ENCODE measurements around the gene NUDT9.
"Not testable (repeated sequence)": the region's sequence is repeated elsewhere in the genome, so short reads cannot be mapped to it uniquely, and the experiment has no call there.

The NUDT9 gene

DNA sequence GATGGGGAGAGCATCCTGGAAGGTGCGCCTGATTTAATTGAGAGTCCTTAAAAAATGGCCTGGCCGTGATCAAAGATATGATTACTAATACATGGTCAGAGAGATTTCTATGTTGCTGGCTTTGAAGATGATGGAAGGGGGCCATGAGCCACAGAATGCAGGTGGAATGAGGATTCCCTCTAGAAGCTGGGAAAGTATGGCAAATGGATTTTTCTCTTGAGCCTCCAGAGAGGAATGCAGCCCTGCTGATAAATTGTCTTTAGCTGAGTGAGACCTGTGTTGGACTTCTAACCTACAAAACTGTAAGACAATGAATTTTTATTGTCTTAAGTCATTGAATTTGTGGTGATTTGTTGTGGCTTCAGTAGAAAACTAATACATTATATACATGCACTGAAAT, 7.7 kb downstream of the NUDT9 start:
- Histone ChIP-seq H3K9me3 (ENCODE audit: control insufficient read depth, insufficient read depth, low read length) (no peaks in the 10 kb centered on the region), H3K27me3 (ENCODE audit: control insufficient read depth, insufficient read depth, low read length) (no peaks in the 10 kb centered on the region), H3K36me3 (ENCODE audit: control insufficient read depth, insufficient read depth, low read length) (no peaks in the 10 kb centered on the region), H3K4me1 (ENCODE audit: control insufficient read depth, insufficient read depth, low read length) (no peaks in the 10 kb centered on the region), H3K4me3 (ENCODE audit: low read depth, low read length) (no peak overlapping the region), H3K9ac (ENCODE audit: low read depth, low read length) (no peak overlapping the region)

DNA sequence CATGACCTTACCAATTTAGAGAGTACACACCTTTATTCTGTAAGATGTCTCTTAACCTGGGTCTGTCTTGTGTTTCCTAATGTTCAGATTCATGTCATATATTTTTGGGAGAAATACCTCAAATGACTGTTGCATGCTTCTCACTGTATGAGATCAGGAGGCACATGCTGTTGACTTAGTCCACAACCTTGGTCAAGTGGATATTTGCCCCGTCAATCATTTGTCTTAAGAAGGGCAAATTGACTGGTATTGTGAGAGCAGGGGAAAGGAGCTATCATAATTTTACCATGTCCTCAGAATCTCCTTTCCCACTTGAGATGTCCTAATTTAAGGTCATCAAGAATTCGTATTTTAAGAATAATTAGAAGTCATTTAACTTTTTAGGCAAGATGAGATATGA, 11.0 kb downstream of the NUDT9 start:
- H3K4me3 ChIP-seq (ENCODE audit: low read depth, low read length): no peak overlapping the region
- H3K4me1 ChIP-seq (ENCODE audit: control insufficient read depth, insufficient read depth, low read length): no peaks in the 10 kb centered on the region
- no peaks in the 10 kb centered on the region for H3K36me3 ChIP-seq (ENCODE audit: control insufficient read depth, insufficient read depth, low read length)
- no peaks in the 10 kb centered on the region for H3K9me3 ChIP-seq (ENCODE audit: control insufficient read depth, insufficient read depth, low read length)
- H3K27me3 ChIP-seq (ENCODE audit: control insufficient read depth, insufficient read depth, low read length): no peaks in the 10 kb centered on the region
- no peak overlapping the region for H3K9ac ChIP-seq (ENCODE audit: low read depth, low read length)

GRCh38 chr4:87442889-87443288, 20.5 kb downstream of the NUDT9 start:
- Histone ChIP-seq H3K4me1 (ENCODE audit: control insufficient read depth, insufficient read depth, low read length) (no peaks in the 10 kb centered on the region), H3K9me3 (ENCODE audit: control insufficient read depth, insufficient read depth, low read length) (no peaks in the 10 kb centered on the region), H3K9ac (ENCODE audit: low read depth, low read length) (no peak overlapping the region), H3K36me3 (ENCODE audit: control insufficient read depth, insufficient read depth, low read length) (peaks cover 9% of the 10 kb centered on the region), H3K4me3 (ENCODE audit: low read depth, low read length) (no peak overlapping the region), H3K27me3 (ENCODE audit: control insufficient read depth, insufficient read depth, low read length) (no peaks in the 10 kb centered on the region)

DNA sequence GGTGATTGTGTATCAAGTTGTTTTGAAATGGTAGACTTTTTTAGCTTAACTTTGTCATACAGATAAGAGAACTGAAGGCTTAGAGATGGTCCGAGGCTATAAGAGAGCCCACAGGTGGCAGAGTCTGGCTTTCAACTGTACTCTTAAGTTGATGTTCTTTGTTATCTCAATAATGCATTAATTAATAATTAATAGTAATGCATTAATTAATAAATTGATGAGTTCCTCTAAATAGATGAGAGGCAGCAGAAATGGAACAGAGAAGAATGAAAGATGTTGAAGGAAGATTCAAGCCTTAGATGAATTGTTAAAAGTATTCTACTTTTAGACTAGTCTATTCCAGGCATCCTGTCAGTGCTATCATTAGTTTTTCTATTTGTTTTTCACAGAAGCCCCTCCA, 22.4 kb downstream of the NUDT9 start:
- Histone ChIP-seq H3K4me3 (ENCODE audit: low read depth, low read length) (no peak overlapping the region), H3K27me3 (ENCODE audit: control insufficient read depth, insufficient read depth, low read length) (no peaks in the 10 kb centered on the region), H3K9ac (ENCODE audit: low read depth, low read length) (no peak overlapping the region), H3K4me1 (ENCODE audit: control insufficient read depth, insufficient read depth, low read length) (no peaks in the 10 kb centered on the region), H3K36me3 (ENCODE audit: control insufficient read depth, insufficient read depth, low read length) (peaks cover 6% of the 10 kb centered on the region), H3K9me3 (ENCODE audit: control insufficient read depth, insufficient read depth, low read length) (no peaks in the 10 kb centered on the region)

DNA sequence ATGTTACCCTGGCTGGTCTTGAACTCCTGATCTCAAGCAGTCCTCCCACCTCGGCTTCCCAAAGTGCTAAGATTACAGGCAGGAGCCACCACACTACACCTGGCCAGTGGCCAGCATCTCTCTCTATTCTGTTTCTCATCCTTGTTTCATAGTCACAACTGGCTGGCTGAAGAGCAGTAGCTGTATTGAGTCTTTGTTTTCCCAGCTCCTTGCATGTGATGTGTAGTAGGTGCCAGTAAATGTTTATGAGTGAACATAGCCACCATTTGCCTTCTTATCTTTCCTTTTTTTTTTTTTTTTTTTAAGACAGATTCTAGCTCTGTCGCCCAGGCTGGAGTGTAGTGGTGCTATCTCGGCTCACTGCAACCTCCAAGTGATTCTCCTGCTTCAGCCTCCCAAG, 23.6 kb downstream of the NUDT9 start:
- peaks cover 7% of the 10 kb centered on the region for H3K36me3 ChIP-seq (ENCODE audit: control insufficient read depth, insufficient read depth, low read length)
- H3K27me3 ChIP-seq (ENCODE audit: control insufficient read depth, insufficient read depth, low read length): no peaks in the 10 kb centered on the region
- H3K4me3 ChIP-seq (ENCODE audit: low read depth, low read length): no peak overlapping the region
- H3K9me3 ChIP-seq (ENCODE audit: control insufficient read depth, insufficient read depth, low read length): no peaks in the 10 kb centered on the region
- H3K4me1 ChIP-seq (ENCODE audit: control insufficient read depth, insufficient read depth, low read length): no peaks in the 10 kb centered on the region
- no peak overlapping the region for H3K9ac ChIP-seq (ENCODE audit: low read depth, low read length)

GRCh38 chr4:87446375-87446774, 24.0 kb downstream of the NUDT9 start:
- H3K9ac ChIP-seq (ENCODE audit: low read depth, low read length); H3K9me3 ChIP-seq (ENCODE audit: control insufficient read depth, insufficient read depth, low read length); H3K27me3 ChIP-seq (ENCODE audit: control insufficient read depth, insufficient read depth, low read length); H3K4me1 ChIP-seq (ENCODE audit: control insufficient read depth, insufficient read depth, low read length); H3K4me3 ChIP-seq (ENCODE audit: low read depth, low read length): not testable (repeated sequence)
- peaks cover 11% of the 10 kb centered on the region for H3K36me3 ChIP-seq (ENCODE audit: control insufficient read depth, insufficient read depth, low read length)

GRCh38 chr4:87451537-87451936, 29.2 kb downstream of the NUDT9 start:
- H3K9me3 ChIP-seq (ENCODE audit: control insufficient read depth, insufficient read depth, low read length): no peaks in the 10 kb centered on the region
- no peak overlapping the region for H3K4me3 ChIP-seq (ENCODE audit: low read depth, low read length)
- H3K27me3 ChIP-seq (ENCODE audit: control insufficient read depth, insufficient read depth, low read length): no peaks in the 10 kb centered on the region
- peaks cover 14% of the 10 kb centered on the region for H3K36me3 ChIP-seq (ENCODE audit: control insufficient read depth, insufficient read depth, low read length)
- peaks cover 4% of the 10 kb centered on the region for H3K4me1 ChIP-seq (ENCODE audit: control insufficient read depth, insufficient read depth, low read length)
- H3K9ac ChIP-seq (ENCODE audit: low read depth, low read length): no peak overlapping the region

DNA sequence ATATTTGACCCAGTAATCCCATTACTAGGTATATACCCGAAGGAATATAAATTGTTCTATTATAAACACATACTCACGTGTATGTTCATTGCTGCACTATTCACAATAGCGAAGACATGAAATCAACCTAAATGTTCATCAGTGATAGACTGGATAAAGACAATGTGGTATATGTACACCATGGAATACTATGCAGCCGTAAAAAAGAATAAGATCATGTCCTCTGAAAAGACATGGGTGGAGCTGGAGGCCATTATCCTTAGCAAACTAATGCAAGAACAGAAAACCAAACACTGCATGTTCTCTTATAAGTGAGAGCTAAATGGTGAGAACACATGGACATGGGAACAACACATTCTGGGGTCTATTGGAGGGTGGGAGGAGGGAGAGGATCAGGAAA, 36.5 kb downstream of the NUDT9 start:
- Histone ChIP-seq H3K27me3 (ENCODE audit: control insufficient read depth, insufficient read depth, low read length) (no peaks in the 10 kb centered on the region), H3K4me1 (ENCODE audit: control insufficient read depth, insufficient read depth, low read length) (peaks cover 9% of the 10 kb centered on the region)

GRCh38 chr4:87461281-87461700, 38.9 kb downstream of the NUDT9 start:
- Histone ChIP-seq H3K9ac (ENCODE audit: low read depth, low read length) (no peak overlapping the region), H3K27me3 (ENCODE audit: control insufficient read depth, insufficient read depth, low read length) (no peaks in the 10 kb centered on the region), H3K4me1 (ENCODE audit: control insufficient read depth, insufficient read depth, low read length) (peaks cover 6% of the 10 kb centered on the region), H3K9me3 (ENCODE audit: control insufficient read depth, insufficient read depth, low read length) (no peaks in the 10 kb centered on the region), H3K4me3 (ENCODE audit: low read depth, low read length) (no peak overlapping the region), H3K36me3 (ENCODE audit: control insufficient read depth, insufficient read depth, low read length) (peaks cover 4% of the 10 kb centered on the region)

More for the DNA sequence above, 36.5 kb downstream of the NUDT9 start:
- Histone ChIP-seq H3K9ac (ENCODE audit: low read depth, low read length) (no peak overlapping the region), H3K4me3 (ENCODE audit: low read depth, low read length) (no peak overlapping the region), H3K9me3 (ENCODE audit: control insufficient read depth, insufficient read depth, low read length) (no peaks in the 10 kb centered on the region), H3K36me3 (ENCODE audit: control insufficient read depth, insufficient read depth, low read length) (peaks cover 7% of the 10 kb centered on the region)

DNA sequence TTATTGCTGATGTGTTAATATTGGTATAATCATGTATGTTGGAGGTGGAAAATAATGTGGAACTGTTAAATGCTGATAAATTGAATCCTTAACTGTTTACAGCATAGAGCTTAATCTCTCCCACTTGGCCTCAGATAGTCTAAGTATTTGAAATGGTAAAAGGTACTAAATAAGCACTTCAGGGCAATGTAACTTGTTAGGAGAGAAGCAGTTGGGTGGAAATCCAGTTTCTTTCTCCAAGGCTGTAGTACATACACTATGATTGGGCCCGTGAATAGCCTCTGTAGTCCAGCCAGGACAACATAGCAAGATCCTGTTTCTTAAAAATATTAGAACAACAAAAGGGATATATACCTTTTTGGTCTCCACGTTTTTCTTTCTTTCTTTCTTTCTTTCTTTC, 39.7 kb downstream of the NUDT9 start:
- Histone ChIP-seq H3K4me3 (ENCODE audit: low read depth, low read length) (no peak overlapping the region), H3K36me3 (ENCODE audit: control insufficient read depth, insufficient read depth, low read length) (peaks cover 4% of the 10 kb centered on the region), H3K4me1 (ENCODE audit: control insufficient read depth, insufficient read depth, low read length) (peaks cover 5% of the 10 kb centered on the region), H3K27me3 (ENCODE audit: control insufficient read depth, insufficient read depth, low read length) (no peaks in the 10 kb centered on the region), H3K9ac (ENCODE audit: low read depth, low read length) (no peak overlapping the region), H3K9me3 (ENCODE audit: control insufficient read depth, insufficient read depth, low read length) (no peaks in the 10 kb centered on the region)

DNA sequence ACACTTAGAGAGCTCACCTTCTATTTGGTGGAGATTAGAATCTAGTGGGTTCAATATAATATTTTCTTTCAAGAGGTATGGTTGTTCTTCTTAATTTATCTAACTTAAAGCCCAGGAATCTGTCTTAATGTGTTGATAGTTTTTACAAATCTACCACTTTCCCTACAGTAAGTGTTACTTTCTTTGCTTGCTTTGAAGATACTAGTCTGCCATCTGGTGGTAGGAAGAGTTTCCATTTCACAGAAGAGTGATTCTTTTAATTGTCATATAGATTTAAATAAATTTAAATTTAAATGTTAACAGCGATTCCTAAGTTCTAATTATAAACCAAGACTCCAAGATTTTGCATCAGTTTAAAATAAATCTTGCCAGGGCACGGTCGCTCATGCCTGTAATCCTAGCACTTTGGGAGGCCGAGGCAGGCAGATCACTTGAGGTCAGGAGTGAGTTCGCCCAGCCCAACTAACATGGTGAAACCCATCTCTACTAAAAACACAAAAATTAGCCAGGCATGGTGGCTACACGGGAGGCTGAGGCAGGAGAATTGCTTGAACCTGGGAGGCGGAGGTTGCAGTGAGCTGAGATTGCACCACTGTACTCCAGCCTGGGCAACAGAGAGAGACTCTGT, 43.5 kb downstream of the NUDT9 start:
- no peaks in the 10 kb centered on the region for H3K27me3 ChIP-seq (ENCODE audit: control insufficient read depth, insufficient read depth, low read length)
- no peak overlapping the region for H3K4me3 ChIP-seq (ENCODE audit: low read depth, low read length)
- H3K36me3 ChIP-seq (ENCODE audit: control insufficient read depth, insufficient read depth, low read length): no peaks in the 10 kb centered on the region
- no peak overlapping the region for H3K9ac ChIP-seq (ENCODE audit: low read depth, low read length)
- peaks cover 5% of the 10 kb centered on the region for H3K4me1 ChIP-seq (ENCODE audit: control insufficient read depth, insufficient read depth, low read length)
- H3K9me3 ChIP-seq (ENCODE audit: control insufficient read depth, insufficient read depth, low read length): no peaks in the 10 kb centered on the region

- no peaks in the 10 kb centered on the region for H3K36me3 ChIP-seq (ENCODE audit: control insufficient read depth, insufficient read depth, low read length)
- H3K4me1 ChIP-seq (ENCODE audit: control insufficient read depth, insufficient read depth, low read length): no peaks in the 10 kb centered on the region
- H3K9ac ChIP-seq (ENCODE audit: low read depth, low read length): no peak overlapping the region
- no peak overlapping the region for H3K4me3 ChIP-seq (ENCODE audit: low read depth, low read length)
- H3K27me3 ChIP-seq (ENCODE audit: control insufficient read depth, insufficient read depth, low read length): no peaks in the 10 kb centered on the region
- no peaks in the 10 kb centered on the region for H3K9me3 ChIP-seq (ENCODE audit: control insufficient read depth, insufficient read depth, low read length)
These were observed 47.0 kb downstream of the NUDT9 start for GRCh38 chr4:87469390-87469789.
